K562 (cell line): ENCODE results near the gene MEAK7. TPM values are rescaled to one million over a fixed set of nuclear protein-coding genes. Genes with fewer than 3 reads are reported as not detected.

Source experiments
- ATAC-seq: fragments of 200-7000 bp; cut with Tn5 transposase; 3 replicates; pipeline ENCODE4 v1.9.1; 2020; ENCODE audit warnings: moderate library complexity
- BruUV-seq: library from RNA; stranded (reverse); fragments of 400-500 nt; replicated peaks from 2 replicates; lab custom pipeline; 2021; lab: Mats Ljungman, UMichigan
- CTCF ChIA-PET: fragments of 300-600 bp; formaldehyde crosslinking; extraction: SDS; loops from one replicate; lab custom pipeline; 2021; ENCODE audit warnings: low intra/inter-chr PET ratio; lab: Yijun Ruan, JAX
- POLR2A ChIA-PET: fragments of 300-600, 350-650 bp; sonication (Branson Sonifier 250); formaldehyde crosslinking; extraction: SDS; loops from one replicate; lab custom pipeline; 2021; ENCODE audit warnings: antibody characterized with exemption, inconsistent platforms; lab: Yijun Ruan, JAX
- DNase-seq, 4 experiments: peaks; one replicate each; pipeline versions ENCODE4 v3.0.0 to v3.0.0-alpha.2; 2011 to 2018; ENCODE audit warnings: low spot score in 3 of 4, mixed read lengths in 3 of 4; ENCODE audit errors: extremely low read depth in 1 of 4
- FAIRE-seq: peaks from 2 replicates; lab custom pipeline; 2011; peaks lifted over from hg19 to GRCh38; lab: Jason Lieb, UNC
- H2AFZ ChIP-seq: 2 replicates; pipeline ENCODE4 v1.6.0; 2011; ENCODE audit warnings: low read depth, low read length, control low read depth, inconsistent platforms
- H3K27ac ChIP-seq: fragments of 200-600 bp; 3 replicates; pipeline ENCODE4 v1.8.0; 2011; ENCODE audit warnings: low read depth, mild to moderate bottlenecking, control low read depth, inconsistent platforms, low read length, moderate library complexity, mixed read lengths; ENCODE audit errors: extremely low read depth
- H3K27me3 ChIP-seq, 2 experiments: fragments of 300-600 bp in 1 of 2; 2 replicates in 1 of 2; 3 replicates in 1 of 2; pipeline versions ENCODE4 v1.6.0 to v1.8.0; 2011; ENCODE audit warnings: inconsistent platforms in 2 of 2, low read length in 2 of 2, mild to moderate bottlenecking in 1 of 2, mixed read lengths in 1 of 2, moderate library complexity in 1 of 2; ENCODE audit not compliant: control insufficient read depth in 2 of 2, insufficient read depth in 2 of 2
- H3K36me3 ChIP-seq: fragments of 300-600 bp; 3 replicates; pipeline ENCODE4 v1.8.0; 2011; ENCODE audit warnings: mild to moderate bottlenecking, low read length, inconsistent platforms; ENCODE audit not compliant: control insufficient read depth, insufficient read depth
- H3K4me1 ChIP-seq, 2 experiments: fragments of 200-600 bp in 1 of 2; replicated peaks in 1 of 2; 2 replicates in 1 of 2; 3 replicates in 1 of 2; pipeline versions ENCODE4 v1.5.1 to v1.8.0; 2011; ENCODE audit warnings: inconsistent platforms in 2 of 2, low read length in 2 of 2, mild to moderate bottlenecking in 1 of 2, mixed read lengths in 1 of 2, moderate library complexity in 1 of 2; ENCODE audit not compliant: control insufficient read depth in 2 of 2, insufficient read depth in 2 of 2
- H3K4me2 ChIP-seq: 2 replicates; pipeline ENCODE4 v1.6.1; 2011; ENCODE audit warnings: low read length, control low read depth, inconsistent platforms, mixed read lengths; ENCODE audit not compliant: insufficient read depth
- H3K4me3 ChIP-seq: fragments of 200-600 bp; sonication (generic), shearing (Covaris generic); 2 replicates; pipeline ENCODE4 v1.5.1; 2016; ENCODE audit warnings: control low read depth, inconsistent platforms
- H3K79me2 ChIP-seq: fragments of 200-600 bp; 3 replicates; pipeline ENCODE4 v1.8.0; 2011; ENCODE audit warnings: low read length, inconsistent platforms; ENCODE audit not compliant: control insufficient read depth, insufficient read depth
- H3K9ac ChIP-seq, 2 experiments: 2 replicates each; pipeline versions ENCODE4 v1.6.0 to v1.6.1; 2011; ENCODE audit warnings: low read depth in 2 of 2, low read length in 2 of 2, control low read depth in 1 of 2, inconsistent platforms in 1 of 2, mild to moderate bottlenecking in 1 of 2, mixed read lengths in 1 of 2; ENCODE audit not compliant: insufficient read depth in 1 of 2
- H3K9me1 ChIP-seq: one replicate; pipeline ENCODE4 v1.6.0; 2011; ENCODE audit warnings: inconsistent platforms, mild to moderate bottlenecking, low read length, moderate library complexity; ENCODE audit not compliant: control insufficient read depth, insufficient read depth
- H3K9me3 ChIP-seq: replicated peaks from 2 replicates; pipeline ENCODE4 v1.5.1; 2011; ENCODE audit warnings: low read depth, low read length, inconsistent platforms; ENCODE audit not compliant: control insufficient read depth, insufficient read depth
- H4K20me1 ChIP-seq: replicated peaks from 2 replicates; pipeline ENCODE4 v1.6.1; 2011; ENCODE audit warnings: low read length, inconsistent platforms, mixed read lengths; ENCODE audit not compliant: control insufficient read depth, insufficient read depth
- NR2C2 ChIP-seq, 2 experiments: fragments of 200-800 bp in 1 of 2; sonication (Bioruptor generic) in 1 of 2; sonication (generic) in 1 of 2; formaldehyde crosslinking in 1 of 2; IDR thresholded peaks; 2 replicates each; pipeline versions ENCODE4 v1.6.1 to v1.8.0; 2016 to 2022; ENCODE audit warnings: mild to moderate bottlenecking in 1 of 2, missing compliant biosample characterization in 1 of 2, missing genetic modification characterization in 1 of 2, missing genetic modification reagents in 1 of 2
- ZNF165 ChIP-seq: fragments of 250-450 bp; sonication (Bioruptor Pico); IDR thresholded peaks from 2 replicates; pipeline ENCODE4 v1.4.0; 2020; ENCODE audit warnings: borderline replicate concordance
- WGBS: fragments of 100-300 bp; shearing (Covaris generic); methylation state at CpG from one replicate; pipeline ENCODE4 v1.1.6; 2016; ENCODE audit warnings: low coverage, mixed read lengths; ENCODE audit not compliant: insufficient coverage; ENCODE audit errors: missing lambda C conversion rate; 5-methylcytosine and 5-hydroxymethylcytosine counted together
- in situ Hi-C: fragments of 300-500 bp; cut with MboI; formaldehyde crosslinking; loops from 4 replicates; pipeline ENCODE4 v1.15.0; 2018; ENCODE audit warnings: inconsistent platforms, mixed read lengths
- intact Hi-C: fragments of 100-400 bp; cut with micrococcal nuclease; formaldehyde crosslinking; loops from 2 replicates; pipeline ENCODE4 v1.14.2; 2022
- polyA plus RNA-seq, 8 experiments: library from polyadenylated mRNA; depleted of rRNA in 4 of 8; stranded (reverse) in 5 of 8; unstranded in 3 of 8; fragments of >200 nt; fragmentation: Nextera tagmentation in 2 of 8; fragmentation: Illumina TruSeq in 1 of 8; extraction: Ambion mirVana in 2 of 8; extraction: Trizol in 1 of 8; gene quantifications; 2 replicates each; pipeline versions ENCODE4 v1.2.1 to v1.2.3, GENCODE V29; 2011 to 2014; ENCODE audit warnings: inconsistent platforms in 1 of 8, missing spikeins in 1 of 8
- total RNA-seq, 7 experiments: library from RNA; depleted of rRNA in 6 of 7; stranded (reverse); fragments of >200 nt in 6 of 7; fragmentation: Illumina TruSeq in 2 of 7; extraction: Trizol in 2 of 7; gene quantifications; 2 replicates each; pipeline versions ENCODE4 v1.2.1 to v1.2.3, GENCODE V29; 2011 to 2021; ENCODE audit warnings: low replicate concordance in 1 of 7
- TF ChIP-seq, protein P1 (sequence below): fragments of 450-650 bp; IDR thresholded peaks from 2 replicates; pipeline ENCODE4 v1.6.1; 2016; ENCODE audit warnings: borderline replicate concordance

MEAK7 gene
- total and polyA plus RNA-seq, 9 of the 15 experiments (the other 6 are each of a cell fraction or from before 2014, with no cell fraction given): 1.4 to 14.5 (median 6.3) TPM

GRCh38 chr16:84486126-84486525, 18.3 kb downstream of the MEAK7 start:
- no peaks in the 10 kb centered on the region for H3K27me3 ChIP-seq
- FAIRE-seq (no peak), DNase-seq (no peak), ATAC-seq (no peak)
- H3K9me1 ChIP-seq: no peaks in the 10 kb centered on the region
- ChIA-PET CTCF (no interaction called here), POLR2A (interaction anchor here (1.4 kb wide), 1 partner anchor 8 kb away, joined by 3 read pairs; no protein-coding TSS in a partner anchor)
- in situ Hi-C loops: loop anchor here (5.0 to 10.0 kb wide), 2 partner anchors 421 to 529 kb away; no protein-coding TSS in a partner anchor
- 50% methylated on average over 14 of the region's 14 CpGs for WGBS
- BruUV-seq: no TSS peak
- TF ChIP-seq, protein P1, sequence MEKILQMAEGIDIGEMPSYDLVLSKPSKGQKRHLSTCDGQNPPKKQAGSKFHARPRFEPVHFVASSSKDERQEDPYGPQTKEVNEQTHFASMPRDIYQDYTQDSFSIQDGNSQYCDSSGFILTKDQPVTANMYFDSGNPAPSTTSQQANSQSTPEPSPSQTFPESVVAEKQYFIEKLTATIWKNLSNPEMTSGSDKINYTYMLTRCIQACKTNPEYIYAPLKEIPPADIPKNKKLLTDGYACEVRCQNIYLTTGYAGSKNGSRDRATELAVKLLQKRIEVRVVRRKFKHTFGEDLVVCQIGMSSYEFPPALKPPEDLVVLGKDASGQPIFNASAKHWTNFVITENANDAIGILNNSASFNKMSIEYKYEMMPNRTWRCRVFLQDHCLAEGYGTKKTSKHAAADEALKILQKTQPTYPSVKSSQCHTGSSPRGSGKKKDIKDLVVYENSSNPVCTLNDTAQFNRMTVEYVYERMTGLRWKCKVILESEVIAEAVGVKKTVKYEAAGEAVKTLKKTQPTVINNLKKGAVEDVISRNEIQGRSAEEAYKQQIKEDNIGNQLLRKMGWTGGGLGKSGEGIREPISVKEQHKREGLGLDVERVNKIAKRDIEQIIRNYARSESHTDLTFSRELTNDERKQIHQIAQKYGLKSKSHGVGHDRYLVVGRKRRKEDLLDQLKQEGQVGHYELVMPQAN: no peak
- TF ChIP-seq ZNF165: no peak
- TF ChIP-seq NR2C2 (CRISPR knock-in tag; IDR thresholded peaks at IDR 0.05): no peak
- no peak for TF ChIP-seq NR2C2 (tag; IDR thresholded peaks at IDR 0.05)
- intact Hi-C loops: loop anchor here (10.0 kb wide), 1 partner anchor 401 kb away; no protein-coding TSS in a partner anchor
- no peaks in the 10 kb centered on the region for H3K9me3 ChIP-seq
- no peak overlapping the region for H3K4me2 ChIP-seq
- H3K4me1 ChIP-seq: peaks cover 0 to 12% of the 10 kb centered on the region in 2 experiments; a peak in 2 of 5 replicates
- H3K9ac ChIP-seq: no peak overlapping the region
- no peak overlapping the region for H3K27ac ChIP-seq
- no peaks in the 10 kb centered on the region for H3K36me3 ChIP-seq
- H3K4me3 ChIP-seq: no peak overlapping the region
- no peaks in the 10 kb centered on the region for H3K79me2 ChIP-seq
- H2AFZ ChIP-seq: no peak overlapping the region
- peaks cover 7% of the 10 kb centered on the region; the same call in 1 of the 2 replicates for H4K20me1 ChIP-seq
